Astrocyte (in vitro differentiated cells and primary cell): ENCODE measurements around the gene MST1.

Experiments used
- EZH2 ChIP-seq: IDR thresholded peaks from 2 replicates; pipeline ENCODE4 v1.6.1; 2012; ENCODE audit warnings: mild to moderate bottlenecking, low read length, inconsistent platforms; ENCODE audit not compliant: insufficient read depth
- TF ChIP-seq, protein P1 (sequence below): IDR thresholded peaks from 2 replicates; pipeline ENCODE4 v1.5.1; 2011; ENCODE audit warnings: low read depth, mild to moderate bottlenecking, inconsistent platforms, low read length, moderate library complexity; ENCODE audit not compliant: insufficient read depth

DNA sequence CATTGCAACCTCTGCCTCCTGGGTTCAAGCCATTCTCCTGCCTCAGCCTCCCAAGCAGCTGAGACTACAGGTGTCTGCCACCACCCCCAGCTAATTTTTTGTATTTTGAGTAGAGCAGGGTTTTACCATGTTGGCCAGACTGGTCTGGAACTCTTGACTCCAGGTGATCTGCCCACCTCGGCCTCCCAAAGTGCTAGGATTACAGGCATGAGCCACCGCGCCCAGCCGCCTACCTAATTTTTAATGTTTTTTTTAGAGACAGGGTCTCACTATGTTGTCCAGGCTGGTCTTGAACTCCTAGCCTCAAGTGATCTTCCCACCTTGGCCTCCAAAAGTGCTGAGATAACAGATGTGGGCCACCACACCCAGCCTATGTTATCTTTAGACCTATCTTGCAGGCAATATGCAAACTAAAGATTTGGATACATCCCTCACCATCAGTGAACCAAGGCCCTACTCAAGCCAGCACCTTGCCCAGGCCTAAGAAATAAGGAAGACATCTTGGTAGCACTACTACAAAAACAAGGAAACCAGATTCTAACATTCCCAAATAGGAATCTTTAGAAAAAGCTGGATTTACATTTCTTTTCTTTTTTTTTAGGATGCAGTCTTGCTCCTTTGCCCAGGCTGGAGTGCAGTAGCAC, 40.8 kb upstream of the MST1 start:
- TF ChIP-seq, protein P1, sequence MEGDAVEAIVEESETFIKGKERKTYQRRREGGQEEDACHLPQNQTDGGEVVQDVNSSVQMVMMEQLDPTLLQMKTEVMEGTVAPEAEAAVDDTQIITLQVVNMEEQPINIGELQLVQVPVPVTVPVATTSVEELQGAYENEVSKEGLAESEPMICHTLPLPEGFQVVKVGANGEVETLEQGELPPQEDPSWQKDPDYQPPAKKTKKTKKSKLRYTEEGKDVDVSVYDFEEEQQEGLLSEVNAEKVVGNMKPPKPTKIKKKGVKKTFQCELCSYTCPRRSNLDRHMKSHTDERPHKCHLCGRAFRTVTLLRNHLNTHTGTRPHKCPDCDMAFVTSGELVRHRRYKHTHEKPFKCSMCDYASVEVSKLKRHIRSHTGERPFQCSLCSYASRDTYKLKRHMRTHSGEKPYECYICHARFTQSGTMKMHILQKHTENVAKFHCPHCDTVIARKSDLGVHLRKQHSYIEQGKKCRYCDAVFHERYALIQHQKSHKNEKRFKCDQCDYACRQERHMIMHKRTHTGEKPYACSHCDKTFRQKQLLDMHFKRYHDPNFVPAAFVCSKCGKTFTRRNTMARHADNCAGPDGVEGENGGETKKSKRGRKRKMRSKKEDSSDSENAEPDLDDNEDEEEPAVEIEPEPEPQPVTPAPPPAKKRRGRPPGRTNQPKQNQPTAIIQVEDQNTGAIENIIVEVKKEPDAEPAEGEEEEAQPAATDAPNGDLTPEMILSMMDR = no peak
- no peak for TF ChIP-seq EZH2
